Calu3 (cell line): ENCODE measurements around the gene FETUB. TPM values are rescaled to one million over a fixed set of nuclear protein-coding genes. Genes with fewer than 3 reads are reported as not detected.

Experiments
- BruUV-seq: library from RNA; stranded (reverse); fragments of 400-500 nt; replicated peaks from 2 replicates; lab custom pipeline; 2021; lab: Mats Ljungman, UMichigan
- CTCF ChIA-PET: fragments of 300-600 bp; sonication (Branson Sonifier 250); formaldehyde crosslinking; loops from one replicate; lab custom pipeline; 2022; ENCODE audit warnings: antibody characterized with exemption; lab: Charles Lee
- DNase-seq: peaks from one replicate; pipeline ENCODE4 v3.0.0; 2022
- H3K27ac Mint-ChIP-seq: one replicate; pipeline ENCODE4 v1.8.0; 2022; ENCODE audit warnings: mixed read lengths; ENCODE audit not compliant: unreplicated experiment
- H3K27me3 Mint-ChIP-seq: one replicate; pipeline ENCODE4 v1.8.0; 2022; ENCODE audit warnings: mixed read lengths; ENCODE audit not compliant: unreplicated experiment
- H3K36me3 Mint-ChIP-seq: one replicate; pipeline ENCODE4 v1.8.0; 2022; ENCODE audit warnings: mild to moderate bottlenecking, moderate library complexity, mixed read lengths; ENCODE audit not compliant: insufficient read depth, unreplicated experiment
- H3K4me1 Mint-ChIP-seq: one replicate; pipeline ENCODE4 v1.8.0; 2022; ENCODE audit warnings: mild to moderate bottlenecking, low read depth, mixed read lengths; ENCODE audit not compliant: unreplicated experiment
- H3K4me3 Mint-ChIP-seq: one replicate; pipeline ENCODE4 v1.8.0; 2022; ENCODE audit warnings: mild to moderate bottlenecking, low read depth, moderate library complexity, mixed read lengths; ENCODE audit not compliant: unreplicated experiment
- H3K9me3 Mint-ChIP-seq: one replicate; pipeline ENCODE4 v1.8.0; 2022; ENCODE audit warnings: low read depth, mixed read lengths; ENCODE audit not compliant: unreplicated experiment
- intact Hi-C: fragments of 100-400 bp; cut with micrococcal nuclease; formaldehyde crosslinking; loops from one replicate; pipeline ENCODE4 v1.10.0; 2022; ENCODE audit not compliant: unreplicated experiment
- total RNA-seq: library from RNA; stranded (reverse); gene quantifications from 2 replicates; pipeline ENCODE4 v1.2.3, GENCODE V29; 2022
- TF ChIP-seq, protein P1 (sequence below): fragments of 200-600 bp; IDR thresholded peaks from one replicate; pipeline ENCODE4 v1.8.0; 2022; ENCODE audit warnings: antibody characterized with exemption; ENCODE audit not compliant: unreplicated experiment

Gene FETUB
- total RNA-seq, 1 experiment from 2014 or later, result not detected

DNA sequence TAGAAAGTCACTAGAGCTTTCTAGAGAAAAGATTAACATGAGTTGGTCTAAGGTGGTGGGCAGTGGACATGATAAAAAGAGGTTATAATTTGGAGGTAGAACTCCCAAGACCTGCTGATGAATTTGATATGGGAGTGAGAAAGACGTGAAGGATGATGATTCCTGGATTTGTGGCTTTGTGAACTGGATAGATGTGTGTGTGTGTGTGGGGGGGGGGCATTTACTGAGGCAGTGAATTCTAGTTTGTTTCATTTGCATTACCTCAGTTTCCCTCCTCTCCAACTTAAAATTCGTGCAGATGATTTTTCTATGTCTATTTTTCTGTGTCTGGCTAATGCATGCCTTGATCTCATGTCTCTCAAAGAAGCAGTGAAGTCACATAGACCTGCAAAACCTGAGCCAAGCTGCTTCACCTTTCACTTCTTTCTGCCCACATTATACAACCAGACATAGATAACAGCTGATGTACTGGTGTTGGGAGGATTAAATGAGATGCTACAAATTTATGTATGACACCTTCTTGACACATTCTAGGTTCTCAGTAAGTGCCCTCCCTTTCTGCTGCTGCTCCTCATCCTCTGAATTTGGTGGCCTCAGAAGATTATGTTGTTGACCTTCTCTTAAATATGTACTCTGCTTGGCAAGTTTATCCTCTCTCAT lies 17.4 kb upstream of the FETUB start:
- TF ChIP-seq, protein P1, sequence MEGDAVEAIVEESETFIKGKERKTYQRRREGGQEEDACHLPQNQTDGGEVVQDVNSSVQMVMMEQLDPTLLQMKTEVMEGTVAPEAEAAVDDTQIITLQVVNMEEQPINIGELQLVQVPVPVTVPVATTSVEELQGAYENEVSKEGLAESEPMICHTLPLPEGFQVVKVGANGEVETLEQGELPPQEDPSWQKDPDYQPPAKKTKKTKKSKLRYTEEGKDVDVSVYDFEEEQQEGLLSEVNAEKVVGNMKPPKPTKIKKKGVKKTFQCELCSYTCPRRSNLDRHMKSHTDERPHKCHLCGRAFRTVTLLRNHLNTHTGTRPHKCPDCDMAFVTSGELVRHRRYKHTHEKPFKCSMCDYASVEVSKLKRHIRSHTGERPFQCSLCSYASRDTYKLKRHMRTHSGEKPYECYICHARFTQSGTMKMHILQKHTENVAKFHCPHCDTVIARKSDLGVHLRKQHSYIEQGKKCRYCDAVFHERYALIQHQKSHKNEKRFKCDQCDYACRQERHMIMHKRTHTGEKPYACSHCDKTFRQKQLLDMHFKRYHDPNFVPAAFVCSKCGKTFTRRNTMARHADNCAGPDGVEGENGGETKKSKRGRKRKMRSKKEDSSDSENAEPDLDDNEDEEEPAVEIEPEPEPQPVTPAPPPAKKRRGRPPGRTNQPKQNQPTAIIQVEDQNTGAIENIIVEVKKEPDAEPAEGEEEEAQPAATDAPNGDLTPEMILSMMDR, result no peak
- CTCF ChIA-PET, result no interaction called here

DNA sequence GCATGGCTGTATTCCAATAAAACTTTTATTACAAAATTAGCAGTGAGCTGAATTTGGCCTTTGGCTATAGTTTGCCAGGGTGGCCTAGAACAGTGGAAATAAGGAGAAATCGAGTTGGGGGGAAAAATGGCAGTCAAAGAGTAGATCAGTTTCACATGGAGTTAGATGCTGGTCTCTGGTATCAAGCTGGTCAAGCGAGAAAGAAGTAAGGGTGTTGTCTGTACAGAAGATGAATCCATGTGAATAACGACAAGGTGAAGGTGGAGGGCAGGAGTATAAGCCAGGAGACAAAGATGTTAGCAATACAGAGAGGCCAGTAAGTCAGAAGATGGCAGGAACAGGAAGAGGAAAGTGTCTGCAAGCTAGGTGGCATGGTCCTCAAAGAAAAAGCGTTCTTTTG lies 15.6 kb upstream of the FETUB start:
- BruUV-seq, result no TSS peak
- CTCF ChIA-PET, result interaction anchor here (1.5 kb wide), 1 partner anchor 8 kb away, joined by 5 read pairs; no protein-coding TSS in a partner anchor
- no peak for DNase-seq
- H3K27ac Mint-ChIP-seq, result no peak overlapping the region
- intact Hi-C loops, result no loop called here
- H3K4me1 Mint-ChIP-seq, result peaks cover 6% of the 10 kb centered on the region
- H3K9me3 Mint-ChIP-seq, result no peaks in the 10 kb centered on the region
- H3K4me3 Mint-ChIP-seq, result no peak overlapping the region
- TF ChIP-seq, protein P1, result no peak
- no peaks in the 10 kb centered on the region for H3K36me3 Mint-ChIP-seq
- no peaks in the 10 kb centered on the region for H3K27me3 Mint-ChIP-seq

More for the DNA sequence above, 17.4 kb upstream of the FETUB start:
- Mint-ChIP-seq H3K4me1 (peaks cover 7% of the 10 kb centered on the region), H3K9me3 (no peaks in the 10 kb centered on the region), H3K36me3 (no peaks in the 10 kb centered on the region), H3K27ac (no peak overlapping the region), H3K4me3 (no peak overlapping the region), H3K27me3 (no peaks in the 10 kb centered on the region)
- intact Hi-C loops, result no loop called here
- no TSS peak for BruUV-seq
- DNase-seq, result no peak

DNA sequence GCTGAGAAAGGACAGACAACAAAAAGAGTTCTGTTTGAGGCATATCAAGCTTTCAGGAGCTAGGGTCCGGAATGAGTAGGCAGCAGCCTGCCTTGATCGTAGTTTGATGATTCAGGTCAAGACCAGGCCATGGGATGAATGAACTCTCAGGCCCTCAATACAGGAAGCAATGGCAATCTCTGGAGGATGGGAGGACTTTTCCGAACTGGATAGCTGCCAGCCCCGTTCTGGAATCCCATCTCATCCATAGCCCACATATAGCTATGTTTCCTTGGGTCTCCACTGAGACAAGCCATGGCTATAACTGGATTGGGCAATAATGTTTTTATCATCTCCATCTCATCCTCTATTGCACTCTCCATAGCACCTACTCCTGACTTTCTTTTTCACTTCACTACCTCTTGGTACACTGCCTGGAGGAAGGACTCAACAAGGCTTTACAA lies 14.6 kb upstream of the FETUB start:
- no peaks in the 10 kb centered on the region for H3K9me3 Mint-ChIP-seq
- BruUV-seq, result no TSS peak
- no peak overlapping the region for H3K4me3 Mint-ChIP-seq
- peaks cover 15% of the 10 kb centered on the region for H3K4me1 Mint-ChIP-seq
- H3K27me3 Mint-ChIP-seq, result no peaks in the 10 kb centered on the region
- intact Hi-C loops, result no loop called here
- H3K27ac Mint-ChIP-seq, result no peak overlapping the region
- CTCF ChIA-PET, result interaction anchor here (1.5 kb wide), 1 partner anchor 9 kb away, joined by 5 read pairs; no protein-coding TSS in a partner anchor
- TF ChIP-seq, protein P1, result no peak
- DNase-seq, result no peak
- no peaks in the 10 kb centered on the region for H3K36me3 Mint-ChIP-seq

DNA sequence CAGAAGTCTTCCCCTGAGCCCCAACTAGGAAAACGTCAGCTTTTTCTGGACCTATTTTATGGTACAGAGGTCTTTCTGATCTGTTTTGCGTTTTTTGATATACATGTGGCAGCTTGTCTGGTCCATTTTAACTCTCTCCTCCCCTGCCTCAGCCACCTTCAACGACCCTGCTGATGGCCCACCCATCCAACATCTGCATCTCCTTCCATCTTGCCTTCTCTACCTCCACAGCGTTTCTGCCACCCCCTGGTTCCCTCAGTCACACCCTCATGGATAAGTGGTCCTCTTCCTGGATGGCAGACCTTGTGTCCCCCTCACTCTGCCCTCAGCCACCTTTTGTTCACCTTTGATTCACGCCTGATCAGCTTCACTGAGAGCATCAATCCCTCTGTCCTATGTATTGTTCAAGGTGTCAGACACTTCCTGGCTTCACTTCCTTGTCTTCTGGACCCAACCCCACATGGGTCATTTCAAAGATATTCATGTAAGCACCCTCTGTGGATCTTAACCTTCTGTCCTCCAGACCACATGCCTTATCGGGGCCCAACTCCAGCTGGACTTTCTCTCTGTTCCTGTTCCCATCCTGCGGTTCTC lies 13.8 kb upstream of the FETUB start:
- no peak overlapping the region for H3K4me3 Mint-ChIP-seq
- no peaks in the 10 kb centered on the region for H3K27me3 Mint-ChIP-seq
- H3K27ac Mint-ChIP-seq, result no peak overlapping the region
- DNase-seq, result no peak
- intact Hi-C loops, result no loop called here
- peaks cover 22% of the 10 kb centered on the region for H3K4me1 Mint-ChIP-seq
- BruUV-seq, result no TSS peak
- CTCF ChIA-PET, result interaction anchor here (0.7 to 1.5 kb wide), 2 partner anchors 10 kb away, joined by 3 to 5 read pairs; no protein-coding TSS in a partner anchor
- TF ChIP-seq, protein P1, result no peak
- no peaks in the 10 kb centered on the region for H3K36me3 Mint-ChIP-seq
- no peaks in the 10 kb centered on the region for H3K9me3 Mint-ChIP-seq
